ENCODE measurements around the gene TACC2. TPM values are rescaled to one million over a fixed set of nuclear protein-coding genes. Genes with fewer than 3 reads are reported as not detected.

The TACC2 gene
- total and polyA plus RNA-seq, 2 experiments from 2014 or later: 30.8 to 35.9 TPM

DNA sequence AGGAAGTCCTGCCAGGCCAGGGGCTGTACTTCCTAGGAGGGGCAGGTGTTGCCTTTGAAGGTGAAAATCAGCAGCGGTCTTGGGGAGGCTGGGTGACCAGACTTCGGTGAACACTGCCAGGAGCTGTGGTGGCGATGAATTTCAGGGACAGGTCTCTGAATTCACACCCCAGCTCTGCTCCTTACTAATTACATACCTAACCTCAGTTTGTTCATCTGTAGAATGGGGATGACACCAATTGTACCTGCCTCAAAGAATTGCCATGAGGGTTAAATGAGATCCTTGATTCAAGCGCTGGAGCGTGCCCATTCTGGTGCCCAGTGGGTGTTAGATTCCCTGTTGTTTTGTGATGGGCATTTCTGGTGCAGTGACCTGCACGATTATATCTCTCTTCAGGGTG is 102.8 kb downstream of the TACC2 start:
- no peak for ATAC-seq
- H3K79me2 ChIP-seq (replicated peaks; ENCODE audit: insufficient read depth): no peaks in the 10 kb centered on the region

More for the DNA sequence above, 102.8 kb downstream of the TACC2 start:
- Mint-ChIP-seq H3K27ac (no peak overlapping the region), H3K9me3 (no peaks in the 10 kb centered on the region), H3K36me3 (ENCODE audit: low read depth) (no peaks in the 10 kb centered on the region), H3K4me3 (no peak overlapping the region), H3K4me1 (no peaks in the 10 kb centered on the region), H3K27me3 (ENCODE audit: insufficient read depth, low read depth, poor library complexity) (no peaks in the 10 kb centered on the region)
- Histone ChIP-seq H3K4me1 (ENCODE audit: insufficient read depth) (no peaks in the 10 kb centered on the region), H3K36me3 (ENCODE audit: insufficient read depth) (no peaks in the 10 kb centered on the region), H3F3A (replicated peaks; ENCODE audit: low read depth) (no peaks in the 10 kb centered on the region), H3K27me3 (ENCODE audit: insufficient read depth) (no peaks in the 10 kb centered on the region), H3K4me2 (no peak overlapping the region), H2AFZ (no peak overlapping the region), H4K20me1 (replicated peaks; ENCODE audit: insufficient read depth) (no peaks in the 10 kb centered on the region), H3K4me3 (no peak overlapping the region), H3K27ac (ENCODE audit: low read depth) (no peak overlapping the region), H3K9me2 (ENCODE audit: insufficient read depth) (no peaks in the 10 kb centered on the region)
- TF ChIP-seq CREB1 (CRISPR knock-in tag; IDR thresholded peaks at IDR 0.05; ENCODE audit: low read depth) (no peak), NANOG (IDR thresholded peaks at IDR 0.05; ENCODE audit: borderline replicate concordance) (no peak), POLR2AphosphoS5 (IDR thresholded peaks at IDR 0.05; ENCODE audit: low read depth) (no peak), STAT1 (IDR thresholded peaks at IDR 0.05; ENCODE audit: unreplicated experiment) (no peak), EZH2 (IDR thresholded peaks at IDR 0.05; ENCODE audit: low read depth, unreplicated experiment) (no peak), JUNB (IDR thresholded peaks at IDR 0.05; ENCODE audit: unreplicated experiment) (no peak), ZNF331 (CRISPR knock-in tag; IDR thresholded peaks at IDR 0.05; ENCODE audit: low read depth) (no peak), ZNF114 (CRISPR knock-in tag; IDR thresholded peaks at IDR 0.05) (no peak), EZH2phosphoT487 (IDR thresholded peaks at IDR 0.05; ENCODE audit: unreplicated experiment) (no peak)
- TF ChIP-seq, protein P1, sequence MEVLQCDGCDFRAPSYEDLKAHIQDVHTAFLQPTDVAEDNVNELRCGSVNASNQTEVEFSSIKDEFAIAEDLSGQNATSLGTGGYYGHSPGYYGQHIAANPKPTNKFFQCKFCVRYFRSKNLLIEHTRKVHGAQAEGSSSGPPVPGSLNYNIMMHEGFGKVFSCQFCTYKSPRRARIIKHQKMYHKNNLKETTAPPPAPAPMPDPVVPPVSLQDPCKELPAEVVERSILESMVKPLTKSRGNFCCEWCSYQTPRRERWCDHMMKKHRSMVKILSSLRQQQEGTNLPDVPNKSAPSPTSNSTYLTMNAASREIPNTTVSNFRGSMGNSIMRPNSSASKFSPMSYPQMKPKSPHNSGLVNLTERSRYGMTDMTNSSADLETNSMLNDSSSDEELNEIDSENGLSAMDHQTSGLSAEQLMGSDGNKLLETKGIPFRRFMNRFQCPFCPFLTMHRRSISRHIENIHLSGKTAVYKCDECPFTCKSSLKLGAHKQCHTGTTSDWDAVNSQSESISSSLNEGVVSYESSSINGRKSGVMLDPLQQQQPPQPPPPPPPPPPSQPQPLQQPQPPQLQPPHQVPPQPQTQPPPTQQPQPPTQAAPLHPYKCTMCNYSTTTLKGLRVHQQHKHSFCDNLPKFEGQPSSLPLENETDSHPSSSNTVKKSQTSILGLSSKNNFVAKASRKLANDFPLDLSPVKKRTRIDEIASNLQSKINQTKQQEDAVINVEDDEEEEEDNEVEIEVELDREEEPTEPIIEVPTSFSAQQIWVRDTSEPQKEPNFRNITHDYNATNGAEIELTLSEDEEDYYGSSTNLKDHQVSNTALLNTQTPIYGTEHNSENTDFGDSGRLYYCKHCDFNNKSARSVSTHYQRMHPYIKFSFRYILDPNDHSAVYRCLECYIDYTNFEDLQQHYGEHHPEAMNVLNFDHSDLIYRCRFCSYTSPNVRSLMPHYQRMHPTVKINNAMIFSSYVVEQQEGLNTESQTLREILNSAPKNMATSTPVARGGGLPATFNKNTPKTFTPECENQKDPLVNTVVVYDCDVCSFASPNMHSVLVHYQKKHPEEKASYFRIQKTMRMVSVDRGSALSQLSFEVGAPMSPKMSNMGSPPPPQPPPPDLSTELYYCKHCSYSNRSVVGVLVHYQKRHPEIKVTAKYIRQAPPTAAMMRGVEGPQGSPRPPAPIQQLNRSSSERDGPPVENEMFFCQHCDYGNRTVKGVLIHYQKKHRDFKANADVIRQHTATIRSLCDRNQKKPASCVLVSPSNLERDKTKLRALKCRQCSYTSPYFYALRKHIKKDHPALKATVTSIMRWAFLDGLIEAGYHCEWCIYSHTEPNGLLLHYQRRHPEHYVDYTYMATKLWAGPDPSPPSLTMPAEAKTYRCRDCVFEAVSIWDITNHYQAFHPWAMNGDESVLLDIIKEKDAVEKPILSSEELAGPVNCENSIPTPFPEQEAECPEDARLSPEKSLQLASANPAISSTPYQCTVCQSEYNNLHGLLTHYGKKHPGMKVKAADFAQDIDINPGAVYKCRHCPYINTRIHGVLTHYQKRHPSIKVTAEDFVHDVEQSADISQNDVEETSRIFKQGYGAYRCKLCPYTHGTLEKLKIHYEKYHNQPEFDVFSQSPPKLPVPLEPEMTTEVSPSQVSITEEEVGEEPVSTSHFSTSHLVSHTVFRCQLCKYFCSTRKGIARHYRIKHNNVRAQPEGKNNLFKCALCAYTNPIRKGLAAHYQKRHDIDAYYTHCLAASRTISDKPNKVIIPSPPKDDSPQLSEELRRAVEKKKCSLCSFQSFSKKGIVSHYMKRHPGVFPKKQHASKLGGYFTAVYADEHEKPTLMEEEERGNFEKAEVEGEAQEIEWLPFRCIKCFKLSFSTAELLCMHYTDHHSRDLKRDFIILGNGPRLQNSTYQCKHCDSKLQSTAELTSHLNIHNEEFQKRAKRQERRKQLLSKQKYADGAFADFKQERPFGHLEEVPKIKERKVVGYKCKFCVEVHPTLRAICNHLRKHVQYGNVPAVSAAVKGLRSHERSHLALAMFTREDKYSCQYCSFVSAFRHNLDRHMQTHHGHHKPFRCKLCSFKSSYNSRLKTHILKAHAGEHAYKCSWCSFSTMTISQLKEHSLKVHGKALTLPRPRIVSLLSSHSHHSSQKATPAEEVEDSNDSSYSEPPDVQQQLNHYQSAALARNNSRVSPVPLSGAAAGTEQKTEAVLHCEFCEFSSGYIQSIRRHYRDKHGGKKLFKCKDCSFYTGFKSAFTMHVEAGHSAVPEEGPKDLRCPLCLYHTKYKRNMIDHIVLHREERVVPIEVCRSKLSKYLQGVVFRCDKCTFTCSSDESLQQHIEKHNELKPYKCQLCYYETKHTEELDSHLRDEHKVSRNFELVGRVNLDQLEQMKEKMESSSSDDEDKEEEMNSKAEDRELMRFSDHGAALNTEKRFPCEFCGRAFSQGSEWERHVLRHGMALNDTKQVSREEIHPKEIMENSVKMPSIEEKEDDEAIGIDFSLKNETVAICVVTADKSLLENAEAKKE (CRISPR knock-in tag; IDR thresholded peaks at IDR 0.05): no peak
- TF ChIP-seq, protein P2, sequence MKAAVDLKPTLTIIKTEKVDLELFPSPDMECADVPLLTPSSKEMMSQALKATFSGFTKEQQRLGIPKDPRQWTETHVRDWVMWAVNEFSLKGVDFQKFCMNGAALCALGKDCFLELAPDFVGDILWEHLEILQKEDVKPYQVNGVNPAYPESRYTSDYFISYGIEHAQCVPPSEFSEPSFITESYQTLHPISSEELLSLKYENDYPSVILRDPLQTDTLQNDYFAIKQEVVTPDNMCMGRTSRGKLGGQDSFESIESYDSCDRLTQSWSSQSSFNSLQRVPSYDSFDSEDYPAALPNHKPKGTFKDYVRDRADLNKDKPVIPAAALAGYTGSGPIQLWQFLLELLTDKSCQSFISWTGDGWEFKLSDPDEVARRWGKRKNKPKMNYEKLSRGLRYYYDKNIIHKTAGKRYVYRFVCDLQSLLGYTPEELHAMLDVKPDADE (IDR thresholded peaks at IDR 0.05): no peak
- TF ChIP-seq, protein P3, sequence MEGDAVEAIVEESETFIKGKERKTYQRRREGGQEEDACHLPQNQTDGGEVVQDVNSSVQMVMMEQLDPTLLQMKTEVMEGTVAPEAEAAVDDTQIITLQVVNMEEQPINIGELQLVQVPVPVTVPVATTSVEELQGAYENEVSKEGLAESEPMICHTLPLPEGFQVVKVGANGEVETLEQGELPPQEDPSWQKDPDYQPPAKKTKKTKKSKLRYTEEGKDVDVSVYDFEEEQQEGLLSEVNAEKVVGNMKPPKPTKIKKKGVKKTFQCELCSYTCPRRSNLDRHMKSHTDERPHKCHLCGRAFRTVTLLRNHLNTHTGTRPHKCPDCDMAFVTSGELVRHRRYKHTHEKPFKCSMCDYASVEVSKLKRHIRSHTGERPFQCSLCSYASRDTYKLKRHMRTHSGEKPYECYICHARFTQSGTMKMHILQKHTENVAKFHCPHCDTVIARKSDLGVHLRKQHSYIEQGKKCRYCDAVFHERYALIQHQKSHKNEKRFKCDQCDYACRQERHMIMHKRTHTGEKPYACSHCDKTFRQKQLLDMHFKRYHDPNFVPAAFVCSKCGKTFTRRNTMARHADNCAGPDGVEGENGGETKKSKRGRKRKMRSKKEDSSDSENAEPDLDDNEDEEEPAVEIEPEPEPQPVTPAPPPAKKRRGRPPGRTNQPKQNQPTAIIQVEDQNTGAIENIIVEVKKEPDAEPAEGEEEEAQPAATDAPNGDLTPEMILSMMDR (conservative IDR thresholded peaks at IDR 0.05; ENCODE audit: low read depth in 2 of 2): no peak
- TF ChIP-seq, protein P4, sequence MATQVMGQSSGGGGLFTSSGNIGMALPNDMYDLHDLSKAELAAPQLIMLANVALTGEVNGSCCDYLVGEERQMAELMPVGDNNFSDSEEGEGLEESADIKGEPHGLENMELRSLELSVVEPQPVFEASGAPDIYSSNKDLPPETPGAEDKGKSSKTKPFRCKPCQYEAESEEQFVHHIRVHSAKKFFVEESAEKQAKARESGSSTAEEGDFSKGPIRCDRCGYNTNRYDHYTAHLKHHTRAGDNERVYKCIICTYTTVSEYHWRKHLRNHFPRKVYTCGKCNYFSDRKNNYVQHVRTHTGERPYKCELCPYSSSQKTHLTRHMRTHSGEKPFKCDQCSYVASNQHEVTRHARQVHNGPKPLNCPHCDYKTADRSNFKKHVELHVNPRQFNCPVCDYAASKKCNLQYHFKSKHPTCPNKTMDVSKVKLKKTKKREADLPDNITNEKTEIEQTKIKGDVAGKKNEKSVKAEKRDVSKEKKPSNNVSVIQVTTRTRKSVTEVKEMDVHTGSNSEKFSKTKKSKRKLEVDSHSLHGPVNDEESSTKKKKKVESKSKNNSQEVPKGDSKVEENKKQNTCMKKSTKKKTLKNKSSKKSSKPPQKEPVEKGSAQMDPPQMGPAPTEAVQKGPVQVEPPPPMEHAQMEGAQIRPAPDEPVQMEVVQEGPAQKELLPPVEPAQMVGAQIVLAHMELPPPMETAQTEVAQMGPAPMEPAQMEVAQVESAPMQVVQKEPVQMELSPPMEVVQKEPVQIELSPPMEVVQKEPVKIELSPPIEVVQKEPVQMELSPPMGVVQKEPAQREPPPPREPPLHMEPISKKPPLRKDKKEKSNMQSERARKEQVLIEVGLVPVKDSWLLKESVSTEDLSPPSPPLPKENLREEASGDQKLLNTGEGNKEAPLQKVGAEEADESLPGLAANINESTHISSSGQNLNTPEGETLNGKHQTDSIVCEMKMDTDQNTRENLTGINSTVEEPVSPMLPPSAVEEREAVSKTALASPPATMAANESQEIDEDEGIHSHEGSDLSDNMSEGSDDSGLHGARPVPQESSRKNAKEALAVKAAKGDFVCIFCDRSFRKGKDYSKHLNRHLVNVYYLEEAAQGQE (IDR thresholded peaks at IDR 0.05; ENCODE audit: unreplicated experiment): no peak
- DNase-seq (ENCODE audit: low spot score): no peak
